Activated B cell treated with CpG ODN at 0.5 μM for 24 hours (primary cell): Measurements from ENCODE around the gene CLIC4. TPM values are rescaled to one million over a fixed set of nuclear protein-coding genes. Genes with fewer than 3 reads are reported as not detected.

Source experiments
- ATAC-seq: fragments of 200-7000 bp; cut with Tn5 transposase; one replicate; pipeline ENCODE4 v1.10.0; 2021; ENCODE audit warnings: low read depth, mild to moderate bottlenecking, moderate library complexity
- CTCF ChIA-PET: fragments of 350-600 bp; sonication (Branson Sonifier 250); formaldehyde crosslinking; loops from one replicate; lab custom pipeline; 2021; ENCODE audit warnings: antibody characterized with exemption; lab: Charles Lee
- POLR2A ChIA-PET: fragments of 350-600 bp; sonication (Branson Sonifier 250); formaldehyde crosslinking; loops from one replicate; lab custom pipeline; 2021; ENCODE audit warnings: antibody characterized with exemption; lab: Charles Lee
- DNase-seq: peaks from one replicate; pipeline ENCODE4 v3.0.0; 2022
- H3K27ac Mint-ChIP-seq: one replicate; pipeline ENCODE4 v1.8.0; 2020; ENCODE audit warnings: mixed read lengths
- H3K27me3 Mint-ChIP-seq: one replicate; pipeline ENCODE4 v1.8.0; 2021; ENCODE audit warnings: mixed read lengths
- H3K36me3 Mint-ChIP-seq: one replicate; pipeline ENCODE4 v1.8.0; 2021; ENCODE audit warnings: low read depth, mixed read lengths
- H3K4me1 Mint-ChIP-seq: one replicate; pipeline ENCODE4 v1.8.0; 2021; ENCODE audit warnings: mixed read lengths
- H3K4me3 Mint-ChIP-seq: one replicate; pipeline ENCODE4 v1.8.0; 2020; ENCODE audit warnings: mild to moderate bottlenecking, mixed read lengths
- H3K9me3 Mint-ChIP-seq: one replicate; pipeline ENCODE4 v1.8.0; 2020; ENCODE audit warnings: mixed read lengths
- CTCF ChIP-seq: fragments of 200-600 bp; IDR thresholded peaks from one replicate; pipeline ENCODE4 v1.8.0; 2022; ENCODE audit warnings: antibody characterized with exemption, mild to moderate bottlenecking
- intact Hi-C: fragments of 100-400 bp; cut with micrococcal nuclease; formaldehyde crosslinking; loops from one replicate; pipeline ENCODE4 v1.15.1; 2024
- total RNA-seq: library from RNA; stranded (reverse); gene quantifications from 2 replicates; pipeline ENCODE4 v1.2.3, GENCODE V29; 2022

Gene CLIC4
- total RNA-seq, 1 donor from 2014 or later, result 99.8 TPM

GRCh38 chr1:24756395-24756794 lies 11.1 kb downstream of the CLIC4 start:
- Mint-ChIP-seq H3K27me3 (no peaks in the 10 kb centered on the region), H3K4me3 (no peak overlapping the region), H3K27ac (no peak overlapping the region), H3K4me1 (peaks cover 58% of the 10 kb centered on the region), H3K9me3 (no peaks in the 10 kb centered on the region), H3K36me3 (peaks cover 20% of the 10 kb centered on the region)
- no peak for TF ChIP-seq CTCF
- ChIA-PET CTCF (interaction anchor here (2.0 kb wide), 1 partner anchor 78 kb away, joined by 5 read pairs; no protein-coding TSS in a partner anchor), POLR2A (interaction anchor here (0.8 kb wide), 1 partner anchor 11 kb away, joined by 4 read pairs; no protein-coding TSS in a partner anchor)
- DNase-seq (no peak), ATAC-seq (no peak)
- intact Hi-C loops, result no loop called here

- CTCF ChIA-PET, result interaction anchor here (2.1 kb wide), 1 partner anchor 71 kb away, joined by 5 read pairs; no protein-coding TSS in a partner anchor
- ATAC-seq, result no peak
These were observed 14.2 kb downstream of the CLIC4 start for GRCh38 chr1:24759492-24759891.

GRCh38 chr1:24761582-24761981 lies 16.3 kb downstream of the CLIC4 start:
- no peak overlapping the region for H3K27ac Mint-ChIP-seq
- ChIA-PET CTCF (interaction anchor here (1.2 kb wide), 1 partner anchor 73 kb away, joined by 3 read pairs; no protein-coding TSS in a partner anchor), POLR2A (no interaction called here)
- TF ChIP-seq CTCF, result no peak
- H3K27me3 Mint-ChIP-seq, result no peaks in the 10 kb centered on the region
- no peak for DNase-seq
- H3K4me3 Mint-ChIP-seq, result no peak overlapping the region
- peaks cover 16% of the 10 kb centered on the region for H3K36me3 Mint-ChIP-seq
- H3K9me3 Mint-ChIP-seq, result no peaks in the 10 kb centered on the region
- ATAC-seq, result no peak
- peaks cover 35% of the 10 kb centered on the region for H3K4me1 Mint-ChIP-seq
- intact Hi-C loops, result loop anchor here (1.0 to 2.0 kb wide), 2 partner anchors 11 to 15 kb away; no protein-coding TSS in a partner anchor

More at GRCh38 chr1:24759492-24759891, 14.2 kb downstream of the CLIC4 start:
- Mint-ChIP-seq H3K27me3 (no peaks in the 10 kb centered on the region), H3K36me3 (peaks cover 10% of the 10 kb centered on the region), H3K27ac (no peak overlapping the region), H3K4me3 (no peak overlapping the region), H3K4me1 (peaks cover 32% of the 10 kb centered on the region), H3K9me3 (no peaks in the 10 kb centered on the region)
- intact Hi-C loops, result no loop called here
- no peak for TF ChIP-seq CTCF
- POLR2A ChIA-PET, result no interaction called here
- DNase-seq, result no peak

- intact Hi-C loops, result no loop called here
- TF ChIP-seq CTCF, result no peak
- H3K4me3 Mint-ChIP-seq, result no peak overlapping the region
- H3K4me1 Mint-ChIP-seq, result peaks cover 36% of the 10 kb centered on the region
- no peak overlapping the region for H3K27ac Mint-ChIP-seq
- H3K36me3 Mint-ChIP-seq, result peaks cover 13% of the 10 kb centered on the region
- ChIA-PET POLR2A (interaction anchor here (1.1 to 1.2 kb wide), 2 partner anchors 13 to 17 kb away, joined by 3 to 6 read pairs; partner anchors contain the start of gene CLIC4), CTCF (interaction anchor here (0.5 to 1.2 kb wide), 3 partner anchors 9 to 74 kb away, joined by 3 to 7 read pairs (median 3); no protein-coding TSS in a partner anchor)
- DNase-seq (no peak), ATAC-seq (peak; percentile 18)
- no peaks in the 10 kb centered on the region for H3K9me3 Mint-ChIP-seq
- no peaks in the 10 kb centered on the region for H3K27me3 Mint-ChIP-seq
These were observed 17.0 kb downstream of the CLIC4 start for GRCh38 chr1:24762133-24762676.

- TF ChIP-seq CTCF, result no peak
- intact Hi-C loops, result no loop called here
- H3K4me3 Mint-ChIP-seq, result no peak overlapping the region
- H3K4me1 Mint-ChIP-seq, result peaks cover 33% of the 10 kb centered on the region
- no peaks in the 10 kb centered on the region for H3K9me3 Mint-ChIP-seq
- H3K27ac Mint-ChIP-seq, result no peak overlapping the region
- ChIA-PET POLR2A (interaction anchor here (0.6 to 0.7 kb wide), 3 partner anchors 32 to 238 kb away, joined by 3 to 4 read pairs (median 3); no protein-coding TSS in a partner anchor), CTCF (interaction anchor here (0.6 kb wide), 1 partner anchor 596 kb away, joined by 3 read pairs; no protein-coding TSS in a partner anchor)
- H3K36me3 Mint-ChIP-seq, result peaks cover 13% of the 10 kb centered on the region
- no peak for ATAC-seq
- DNase-seq, result no peak
- H3K27me3 Mint-ChIP-seq, result no peaks in the 10 kb centered on the region
These were observed 18.4 kb downstream of the CLIC4 start for GRCh38 chr1:24763671-24764070.
